Activated naive CD8-positive, alpha-beta T cell treated with anti-CD3 and anti-CD28 coated beads for 36 hours (primary cell): ENCODE data around the gene ARHGEF17. TPM values are rescaled to one million over a fixed set of nuclear protein-coding genes. Genes with fewer than 3 reads are reported as not detected.
A peak's percentile ranks its signal among the peaks of the same experiment; 100 is the strongest.

Experiments used
- DNase-seq: peaks from one replicate; pipeline ENCODE4 v3.0.0; 2021
- H3K27ac Mint-ChIP-seq: one replicate; pipeline ENCODE4 v1.8.0; 2022; ENCODE audit warnings: mild to moderate bottlenecking, moderate library complexity, mixed read lengths
- H3K27me3 Mint-ChIP-seq: one replicate; pipeline ENCODE4 v1.8.0; 2022; ENCODE audit warnings: mild to moderate bottlenecking, mixed read lengths
- H3K36me3 Mint-ChIP-seq: one replicate; pipeline ENCODE4 v1.8.0; 2021; ENCODE audit warnings: mild to moderate bottlenecking, mixed read lengths
- H3K4me1 Mint-ChIP-seq: one replicate; pipeline ENCODE4 v1.8.0; 2021; ENCODE audit warnings: mixed read lengths
- H3K4me3 Mint-ChIP-seq: one replicate; pipeline ENCODE4 v1.8.0; 2022; ENCODE audit warnings: mild to moderate bottlenecking, moderate library complexity, mixed read lengths
- H3K9me3 Mint-ChIP-seq: one replicate; pipeline ENCODE4 v1.8.0; 2022; ENCODE audit warnings: mixed read lengths
- total RNA-seq, 2 experiments: library from RNA; stranded (reverse); gene quantifications; one replicate each; pipeline ENCODE4 v1.2.3, GENCODE V29; 2021

ARHGEF17 gene
- total RNA-seq, 2 experiments from 2014 or later: 0.08 TPM; not detected in 1

- Mint-ChIP-seq H3K27me3 (no peaks in the 10 kb centered on the region), H3K36me3 (peaks cover 6% of the 10 kb centered on the region), H3K27ac (peak overlapping the region; percentile 22), H3K4me3 (no peak overlapping the region), H3K9me3 (no peaks in the 10 kb centered on the region), H3K4me1 (no peaks in the 10 kb centered on the region)
- DNase-seq: no peak
Measured at GRCh38 chr11:73409431-73409830, 101.4 kb downstream of the ARHGEF17 start.

- H3K36me3 Mint-ChIP-seq: peaks cover 6% of the 10 kb centered on the region
- H3K27me3 Mint-ChIP-seq: no peaks in the 10 kb centered on the region
- H3K4me3 Mint-ChIP-seq: no peak overlapping the region
- peaks cover 5% of the 10 kb centered on the region for H3K4me1 Mint-ChIP-seq
- no peak overlapping the region for H3K27ac Mint-ChIP-seq
- no peak for DNase-seq
- no peaks in the 10 kb centered on the region for H3K9me3 Mint-ChIP-seq
Measured at GRCh38 chr11:73410627-73411026, 102.6 kb downstream of the ARHGEF17 start.

- Mint-ChIP-seq H3K4me1 (peaks cover 5% of the 10 kb centered on the region), H3K9me3 (no peaks in the 10 kb centered on the region), H3K27ac (no peak overlapping the region), H3K36me3 (peaks cover 6% of the 10 kb centered on the region), H3K4me3 (no peak overlapping the region), H3K27me3 (no peaks in the 10 kb centered on the region)
- DNase-seq: no peak
Measured at GRCh38 chr11:73411031-73411430, 103.0 kb downstream of the ARHGEF17 start.

- peaks cover 6% of the 10 kb centered on the region for H3K36me3 Mint-ChIP-seq
- no peak for DNase-seq
- H3K27ac Mint-ChIP-seq: no peak overlapping the region
- no peaks in the 10 kb centered on the region for H3K27me3 Mint-ChIP-seq
- H3K4me3 Mint-ChIP-seq: no peak overlapping the region
- H3K4me1 Mint-ChIP-seq: peaks cover 5% of the 10 kb centered on the region
- H3K9me3 Mint-ChIP-seq: no peaks in the 10 kb centered on the region
Measured at GRCh38 chr11:73412308-73412707, 104.2 kb downstream of the ARHGEF17 start.

GRCh38 chr11:73413256-73413655, 105.2 kb downstream of the ARHGEF17 start:
- Mint-ChIP-seq H3K36me3 (peaks cover 12% of the 10 kb centered on the region), H3K27me3 (no peaks in the 10 kb centered on the region), H3K9me3 (no peaks in the 10 kb centered on the region), H3K27ac (no peak overlapping the region), H3K4me1 (peaks cover 5% of the 10 kb centered on the region), H3K4me3 (no peak overlapping the region)
- DNase-seq: no peak

- H3K4me3 Mint-ChIP-seq: no peak overlapping the region
- DNase-seq: no peak
- H3K4me1 Mint-ChIP-seq: peaks cover 5% of the 10 kb centered on the region
- H3K27ac Mint-ChIP-seq: no peak overlapping the region
- no peaks in the 10 kb centered on the region for H3K9me3 Mint-ChIP-seq
- no peaks in the 10 kb centered on the region for H3K27me3 Mint-ChIP-seq
- peaks cover 9% of the 10 kb centered on the region for H3K36me3 Mint-ChIP-seq
Measured at GRCh38 chr11:73414977-73415651, 107.0 kb downstream of the ARHGEF17 start.

GRCh38 chr11:73415854-73416615, 108.0 kb downstream of the ARHGEF17 start:
- Mint-ChIP-seq H3K4me3 (no peak overlapping the region), H3K36me3 (peaks cover 9% of the 10 kb centered on the region), H3K27me3 (no peaks in the 10 kb centered on the region), H3K4me1 (peaks cover 5% of the 10 kb centered on the region), H3K27ac (no peak overlapping the region), H3K9me3 (no peaks in the 10 kb centered on the region)
- no peak for DNase-seq

- no peaks in the 10 kb centered on the region for H3K9me3 Mint-ChIP-seq
Measured at GRCh38 chr11:73416786-73417185, 108.7 kb downstream of the ARHGEF17 start.

More at GRCh38 chr11:73416786-73417185, 108.7 kb downstream of the ARHGEF17 start:
- no peak for DNase-seq
- H3K4me3 Mint-ChIP-seq: no peak overlapping the region
- peaks cover 5% of the 10 kb centered on the region for H3K4me1 Mint-ChIP-seq
- no peaks in the 10 kb centered on the region for H3K27me3 Mint-ChIP-seq
- peaks cover 9% of the 10 kb centered on the region for H3K36me3 Mint-ChIP-seq
- H3K27ac Mint-ChIP-seq: no peak overlapping the region

Other genes with a start within 250 kb of the ARHGEF17 start
- gene FCHSD2, start 166.0 kb upstream of the ARHGEF17 start, total RNA-seq: 10 to 100 TPM; 19.9 to 22.6 TPM
- gene P2RY2, start 90.0 kb upstream of the ARHGEF17 start, total RNA-seq: not detected
- gene P2RY6, start 35.9 kb upstream of the ARHGEF17 start, total RNA-seq: not detected
- gene RELT, start 68.1 kb downstream of the ARHGEF17 start, total RNA-seq: 10 to 100 TPM; 23.2 to 24.2 TPM